Measurements from ENCODE around the gene TRIO.

- TF ChIP-seq CTCF (IDR thresholded peaks at IDR 0.05; ENCODE audit: low read depth, low read length, poor library complexity, severe bottlenecking) (no peak), EZH2phosphoT487 (IDR thresholded peaks at IDR 0.05; ENCODE audit: borderline replicate concordance, low read length) (no peak)
These were observed 123.0 kb downstream of the TRIO start for GRCh38 chr5:14266171-14266570.
